Suprapubic skin (tissue), 4 donors: ENCODE results near the gene PATL1. TPM values are rescaled to one million over a fixed set of nuclear protein-coding genes. Genes with fewer than 3 reads are reported as not detected.

Source experiments
- DNase-seq, 2 donors: peaks; one replicate each; pipeline ENCODE4 v3.0.0-alpha.2; 2019; ENCODE audit warnings: low spot score in 2 of 2
- H3K27ac ChIP-seq: fragments of 200-600 bp; sonication (generic); one replicate; pipeline ENCODE4 v1.5.1; 2019
- H3K27me3 ChIP-seq: fragments of 200-600 bp; sonication (generic); one replicate; pipeline ENCODE4 v1.5.1; 2019
- H3K36me3 ChIP-seq: fragments of 200-600 bp; sonication (generic); one replicate; pipeline ENCODE4 v1.5.1; 2019
- H3K4me1 ChIP-seq: fragments of 200-600 bp; sonication (generic); one replicate; pipeline ENCODE4 v1.5.1; 2019
- H3K4me3 ChIP-seq: fragments of 200-600 bp; sonication (generic); one replicate; pipeline ENCODE4 v1.5.1; 2019; ENCODE audit warnings: mild to moderate bottlenecking
- H3K9me3 ChIP-seq: fragments of 200-600 bp; sonication (generic); one replicate; pipeline ENCODE4 v1.5.1; 2019
- EP300 ChIP-seq: sonication (generic); formaldehyde crosslinking; IDR thresholded peaks from one replicate; pipeline ENCODE4 v1.6.1; 2017; ENCODE audit warnings: antibody characterized with exemption
- POLR2A ChIP-seq, 2 donors: fragments of 450-650 bp; IDR thresholded peaks; one replicate each; pipeline ENCODE4 v1.6.1; 2017; ENCODE audit warnings: antibody characterized with exemption in 2 of 2, mild to moderate bottlenecking in 2 of 2, moderate library complexity in 2 of 2
- POLR2AphosphoS5 ChIP-seq, 3 donors: sonication (generic); formaldehyde crosslinking; IDR thresholded peaks; one replicate each; pipeline ENCODE4 v1.6.1; 2017; ENCODE audit warnings: antibody characterized with exemption in 3 of 3
- WGBS: methylation state at CpG from one replicate; pipeline ENCODE4 v1.1.5; 2018; 5-methylcytosine and 5-hydroxymethylcytosine counted together
- total RNA-seq, 4 donors: library from RNA; depleted of rRNA; stranded (reverse); fragments of >200 nt; gene quantifications; one replicate each; pipeline ENCODE4 v1.1.0, GENCODE V29; 2016
- TF ChIP-seq, protein P1 (sequence below), 2 donors: fragments of 200-600 bp in 1 of 2; fragments of 450-650 bp in 1 of 2; sonication (generic) in 1 of 2; IDR thresholded peaks; one replicate each; pipeline ENCODE4 v1.5.1; 2016 to 2019; ENCODE audit warnings: antibody characterized with exemption in 2 of 2, mild to moderate bottlenecking in 1 of 2, moderate library complexity in 1 of 2

The PATL1 gene
- total RNA-seq, 4 donors from 2014 or later = 14.3 to 23.2 (median 19.2) TPM

GRCh38 chr11:59679347-59679746 is 10.5 kb upstream of the PATL1 start:
- Histone ChIP-seq H3K9me3 (no peaks in the 10 kb centered on the region), H3K27me3 (no peaks in the 10 kb centered on the region), H3K36me3 (no peaks in the 10 kb centered on the region), H3K4me1 (no peaks in the 10 kb centered on the region), H3K27ac (no peak overlapping the region), H3K4me3 (no peak overlapping the region)
- no peak for DNase-seq
- no peak for TF ChIP-seq EP300
- TF ChIP-seq POLR2A (IDR thresholded peaks at IDR 0.05) = no peak
- no peak for TF ChIP-seq POLR2AphosphoS5 (IDR thresholded peaks at IDR 0.05)
- TF ChIP-seq, protein P1, sequence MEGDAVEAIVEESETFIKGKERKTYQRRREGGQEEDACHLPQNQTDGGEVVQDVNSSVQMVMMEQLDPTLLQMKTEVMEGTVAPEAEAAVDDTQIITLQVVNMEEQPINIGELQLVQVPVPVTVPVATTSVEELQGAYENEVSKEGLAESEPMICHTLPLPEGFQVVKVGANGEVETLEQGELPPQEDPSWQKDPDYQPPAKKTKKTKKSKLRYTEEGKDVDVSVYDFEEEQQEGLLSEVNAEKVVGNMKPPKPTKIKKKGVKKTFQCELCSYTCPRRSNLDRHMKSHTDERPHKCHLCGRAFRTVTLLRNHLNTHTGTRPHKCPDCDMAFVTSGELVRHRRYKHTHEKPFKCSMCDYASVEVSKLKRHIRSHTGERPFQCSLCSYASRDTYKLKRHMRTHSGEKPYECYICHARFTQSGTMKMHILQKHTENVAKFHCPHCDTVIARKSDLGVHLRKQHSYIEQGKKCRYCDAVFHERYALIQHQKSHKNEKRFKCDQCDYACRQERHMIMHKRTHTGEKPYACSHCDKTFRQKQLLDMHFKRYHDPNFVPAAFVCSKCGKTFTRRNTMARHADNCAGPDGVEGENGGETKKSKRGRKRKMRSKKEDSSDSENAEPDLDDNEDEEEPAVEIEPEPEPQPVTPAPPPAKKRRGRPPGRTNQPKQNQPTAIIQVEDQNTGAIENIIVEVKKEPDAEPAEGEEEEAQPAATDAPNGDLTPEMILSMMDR (IDR thresholded peaks at IDR 0.05) = no peak

DNA sequence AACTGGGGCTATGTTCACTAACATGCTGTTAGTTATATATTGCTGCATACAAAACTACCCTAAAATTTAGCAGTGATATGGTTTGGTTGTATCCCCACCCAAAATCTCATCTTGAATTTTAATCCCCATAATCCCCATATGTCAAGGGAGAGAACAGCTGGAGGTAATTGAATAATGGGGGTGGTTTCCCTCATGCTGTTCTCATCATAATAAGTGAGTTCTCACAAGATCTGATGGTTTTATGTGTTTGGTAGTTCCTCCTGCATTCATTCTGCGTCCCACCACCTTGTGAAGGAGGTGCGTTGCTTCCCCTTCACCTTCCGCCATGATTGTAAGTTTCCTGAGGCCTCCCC is 10.0 kb upstream of the PATL1 start:
- no peaks in the 10 kb centered on the region for H3K27me3 ChIP-seq
- H3K9me3 ChIP-seq = no peaks in the 10 kb centered on the region
- WGBS = 91% methylated on average over 3 of the region's 3 CpGs

GRCh38 chr11:59678118-59678812 is 9.4 kb upstream of the PATL1 start:
- Histone ChIP-seq H3K9me3 (no peaks in the 10 kb centered on the region), H3K27ac (no peak overlapping the region), H3K36me3 (no peaks in the 10 kb centered on the region), H3K27me3 (no peaks in the 10 kb centered on the region), H3K4me1 (no peaks in the 10 kb centered on the region), H3K4me3 (no peak overlapping the region)
- no peak for DNase-seq
- 91% methylated on average over 2 of the region's 2 CpGs for WGBS
- no peak for TF ChIP-seq POLR2A (IDR thresholded peaks at IDR 0.05)
- TF ChIP-seq, protein P1 (IDR thresholded peaks at IDR 0.05) = no peak
- TF ChIP-seq POLR2AphosphoS5 (IDR thresholded peaks at IDR 0.05) = no peak
- no peak for TF ChIP-seq EP300

More for the DNA sequence above, 10.0 kb upstream of the PATL1 start:
- no peak for DNase-seq
- H3K27ac ChIP-seq = no peak overlapping the region
- H3K4me3 ChIP-seq = no peak overlapping the region
- TF ChIP-seq POLR2AphosphoS5 (IDR thresholded peaks at IDR 0.05) (no peak), EP300 (no peak), POLR2A (IDR thresholded peaks at IDR 0.05) (no peak)
- TF ChIP-seq, protein P1 (IDR thresholded peaks at IDR 0.05) = no peak
- no peaks in the 10 kb centered on the region for H3K36me3 ChIP-seq
- H3K4me1 ChIP-seq = no peaks in the 10 kb centered on the region

DNA sequence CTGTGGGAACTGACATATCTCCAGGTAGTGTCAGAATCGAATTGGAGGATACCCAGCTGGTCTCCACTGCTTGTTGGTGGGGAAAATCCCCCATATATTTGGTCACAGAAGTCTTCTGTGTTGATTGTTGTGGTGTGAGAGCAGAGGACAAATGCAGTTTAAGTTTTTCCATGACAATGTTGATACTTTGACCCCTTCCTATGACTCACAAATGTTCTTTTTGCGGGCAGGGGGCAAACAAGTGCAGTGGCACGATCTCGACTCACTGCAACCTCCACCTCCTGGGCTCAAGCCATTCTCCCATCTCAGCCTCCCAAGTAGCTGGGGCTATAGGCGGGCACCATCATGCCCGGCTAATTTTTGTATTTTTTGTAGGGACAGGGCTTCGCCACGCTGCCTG is 7.4 kb upstream of the PATL1 start:
- no peaks in the 10 kb centered on the region for H3K4me1 ChIP-seq
- no peak overlapping the region for H3K27ac ChIP-seq
- H3K36me3 ChIP-seq = no peaks in the 10 kb centered on the region
- no peak for DNase-seq
- WGBS = 87% methylated on average over 8 of the region's 8 CpGs
- no peaks in the 10 kb centered on the region for H3K9me3 ChIP-seq
- TF ChIP-seq POLR2A (IDR thresholded peaks at IDR 0.05) (no peak), POLR2AphosphoS5 (IDR thresholded peaks at IDR 0.05) (no peak), EP300 (no peak)
- TF ChIP-seq, protein P1 (IDR thresholded peaks at IDR 0.05) = no peak
- H3K27me3 ChIP-seq = no peaks in the 10 kb centered on the region
- H3K4me3 ChIP-seq = no peak overlapping the region

- no peaks in the 10 kb centered on the region for H3K9me3 ChIP-seq
- H3K36me3 ChIP-seq = no peaks in the 10 kb centered on the region
- no peak overlapping the region for H3K4me3 ChIP-seq
- no peak for DNase-seq
- H3K4me1 ChIP-seq = peaks cover 13% of the 10 kb centered on the region
- TF ChIP-seq POLR2A (IDR thresholded peaks at IDR 0.05) (no peak), POLR2AphosphoS5 (IDR thresholded peaks at IDR 0.05) (no peak), EP300 (no peak)
- TF ChIP-seq, protein P1 (IDR thresholded peaks at IDR 0.05) = no peak
- 77% methylated on average over 2 of the region's 2 CpGs for WGBS
- H3K27me3 ChIP-seq = no peaks in the 10 kb centered on the region
- H3K27ac ChIP-seq = no peak overlapping the region
These were observed 5.5 kb upstream of the PATL1 start for GRCh38 chr11:59674291-59674690.
